NOMO-1 (cell line): ENCODE data around the gene CIITA.

Experiments
- DNase-seq, 2 experiments: peaks; one replicate each; lab custom pipeline; 2025; ENCODE audit not compliant: unreplicated experiment in 2 of 2; lab: John Stamatoyannopoulos, UW

CIITA gene

GRCh38 chr16:10851512-10851911 lies 25.5 kb upstream of the CIITA start:
- no peak for DNase-seq

GRCh38 chr16:10852286-10852685 lies 24.7 kb upstream of the CIITA start:
- DNase-seq: peak; percentile 26 to 37

- DNase-seq: no peak
These were observed 24.1 kb upstream of the CIITA start for GRCh38 chr16:10852948-10853347.

GRCh38 chr16:10856042-10856441 lies 21.0 kb upstream of the CIITA start:
- DNase-seq: no peak

- DNase-seq: no peak
These were observed 18.8 kb upstream of the CIITA start for GRCh38 chr16:10858203-10858602.

- DNase-seq: no peak
These were observed 18.0 kb upstream of the CIITA start for GRCh38 chr16:10859020-10859419.

GRCh38 chr16:10859658-10860057 lies 17.3 kb upstream of the CIITA start:
- no peak for DNase-seq

- DNase-seq: peak; percentile 50 to 77
These were observed 14.6 kb upstream of the CIITA start for GRCh38 chr16:10862438-10862837.

- no peak for DNase-seq
These were observed 10.7 kb upstream of the CIITA start for GRCh38 chr16:10865991-10866966.

GRCh38 chr16:10867199-10867598 lies 9.8 kb upstream of the CIITA start:
- no peak for DNase-seq

- peak in 1 of 2 experiments; percentile 76 for DNase-seq
These were observed 8.9 kb upstream of the CIITA start for GRCh38 chr16:10868104-10868595.

- DNase-seq: peak; percentile 86 to 93
These were observed 8.2 kb upstream of the CIITA start for GRCh38 chr16:10868596-10869469.

GRCh38 chr16:10870137-10870776 lies 6.7 kb upstream of the CIITA start:
- peak; percentile 56 to 77 for DNase-seq

GRCh38 chr16:10870808-10871156 lies 6.2 kb upstream of the CIITA start:
- no peak for DNase-seq

GRCh38 chr16:10871157-10871991 lies 5.6 kb upstream of the CIITA start:
- peak; percentile 75 to 85 for DNase-seq

- peak in 1 of 2 experiments; percentile 37 for DNase-seq
These were observed 687 bp upstream of the CIITA start for GRCh38 chr16:10876315-10876714.

GRCh38 chr16:10877472-10877946 lies 507 bp downstream of the CIITA start:
- peak in 1 of 2 experiments; percentile 31 for DNase-seq

GRCh38 chr16:10878328-10878643 lies 1.3 kb downstream of the CIITA start:
- no peak for DNase-seq

- peak; percentile 48 to 67 for DNase-seq
These were observed 1.9 kb downstream of the CIITA start for GRCh38 chr16:10878644-10879501.
